WERI-Rb-1 (cell line): ENCODE measurements around the gene YBX3.
"Not testable (repeated sequence)": the region's sequence is repeated elsewhere in the genome, so short reads cannot be mapped to it uniquely, and the experiment has no call there.

Experiments
- DNase-seq: peaks from one replicate; pipeline ENCODE4 v3.0.0-alpha.2; 2020
- H3K27ac ChIP-seq: fragments of 250-450 bp; sonication (Bioruptor Pico); 2 replicates; pipeline ENCODE4 v1.5.1; 2020; ENCODE audit warnings: mild to moderate bottlenecking, moderate library complexity
- H3K27me3 ChIP-seq: fragments of 250-450 bp; sonication (Bioruptor Pico); 2 replicates; pipeline ENCODE4 v1.5.1; 2021; ENCODE audit warnings: mild to moderate bottlenecking, low read depth, moderate library complexity; ENCODE audit not compliant: insufficient read depth, severe bottlenecking
- H3K36me3 ChIP-seq: fragments of 250-450 bp; sonication (Bioruptor Pico); 2 replicates; pipeline ENCODE4 v1.5.1; 2020; ENCODE audit warnings: mild to moderate bottlenecking, moderate library complexity
- H3K4me3 ChIP-seq: 2 replicates; pipeline ENCODE4 v1.5.1; 2011; ENCODE audit warnings: low read depth, mild to moderate bottlenecking, control low read depth, low read length
- H3K9me3 ChIP-seq: fragments of 250-450 bp; sonication (Bioruptor Pico); 2 replicates; pipeline ENCODE4 v1.5.1; 2021; ENCODE audit warnings: mild to moderate bottlenecking, moderate library complexity; ENCODE audit not compliant: severe bottlenecking
- TF ChIP-seq, protein P1 (sequence below): IDR thresholded peaks from 2 replicates; pipeline ENCODE4 v1.5.1; 2011; ENCODE audit warnings: low read depth, mild to moderate bottlenecking, control low read depth, inconsistent platforms, low read length

YBX3 gene

DNA sequence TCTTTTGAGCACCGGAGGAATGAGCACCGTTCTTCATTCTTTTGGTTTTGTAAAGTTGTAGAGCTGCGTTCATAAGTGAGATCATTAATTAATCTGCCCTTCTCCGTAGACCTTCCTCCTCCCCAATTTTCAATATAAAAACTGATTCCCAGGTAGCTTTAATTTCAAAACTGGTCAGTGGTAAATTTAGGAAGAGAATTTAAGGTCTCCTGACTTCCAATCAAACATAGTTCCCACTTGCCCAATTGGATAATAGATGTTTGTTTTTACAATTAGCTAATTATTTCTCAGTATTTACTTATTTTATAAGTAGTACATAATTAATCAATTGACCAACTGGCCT, 27.2 kb upstream of the YBX3 start:
- TF ChIP-seq, protein P1, sequence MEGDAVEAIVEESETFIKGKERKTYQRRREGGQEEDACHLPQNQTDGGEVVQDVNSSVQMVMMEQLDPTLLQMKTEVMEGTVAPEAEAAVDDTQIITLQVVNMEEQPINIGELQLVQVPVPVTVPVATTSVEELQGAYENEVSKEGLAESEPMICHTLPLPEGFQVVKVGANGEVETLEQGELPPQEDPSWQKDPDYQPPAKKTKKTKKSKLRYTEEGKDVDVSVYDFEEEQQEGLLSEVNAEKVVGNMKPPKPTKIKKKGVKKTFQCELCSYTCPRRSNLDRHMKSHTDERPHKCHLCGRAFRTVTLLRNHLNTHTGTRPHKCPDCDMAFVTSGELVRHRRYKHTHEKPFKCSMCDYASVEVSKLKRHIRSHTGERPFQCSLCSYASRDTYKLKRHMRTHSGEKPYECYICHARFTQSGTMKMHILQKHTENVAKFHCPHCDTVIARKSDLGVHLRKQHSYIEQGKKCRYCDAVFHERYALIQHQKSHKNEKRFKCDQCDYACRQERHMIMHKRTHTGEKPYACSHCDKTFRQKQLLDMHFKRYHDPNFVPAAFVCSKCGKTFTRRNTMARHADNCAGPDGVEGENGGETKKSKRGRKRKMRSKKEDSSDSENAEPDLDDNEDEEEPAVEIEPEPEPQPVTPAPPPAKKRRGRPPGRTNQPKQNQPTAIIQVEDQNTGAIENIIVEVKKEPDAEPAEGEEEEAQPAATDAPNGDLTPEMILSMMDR = no peak
- peaks cover under 1% of the 10 kb centered on the region for H3K9me3 ChIP-seq
- DNase-seq = no peak
- no peak overlapping the region for H3K4me3 ChIP-seq
- H3K27ac ChIP-seq = no peak overlapping the region
- no peaks in the 10 kb centered on the region for H3K36me3 ChIP-seq
- H3K27me3 ChIP-seq = no peaks in the 10 kb centered on the region

DNA sequence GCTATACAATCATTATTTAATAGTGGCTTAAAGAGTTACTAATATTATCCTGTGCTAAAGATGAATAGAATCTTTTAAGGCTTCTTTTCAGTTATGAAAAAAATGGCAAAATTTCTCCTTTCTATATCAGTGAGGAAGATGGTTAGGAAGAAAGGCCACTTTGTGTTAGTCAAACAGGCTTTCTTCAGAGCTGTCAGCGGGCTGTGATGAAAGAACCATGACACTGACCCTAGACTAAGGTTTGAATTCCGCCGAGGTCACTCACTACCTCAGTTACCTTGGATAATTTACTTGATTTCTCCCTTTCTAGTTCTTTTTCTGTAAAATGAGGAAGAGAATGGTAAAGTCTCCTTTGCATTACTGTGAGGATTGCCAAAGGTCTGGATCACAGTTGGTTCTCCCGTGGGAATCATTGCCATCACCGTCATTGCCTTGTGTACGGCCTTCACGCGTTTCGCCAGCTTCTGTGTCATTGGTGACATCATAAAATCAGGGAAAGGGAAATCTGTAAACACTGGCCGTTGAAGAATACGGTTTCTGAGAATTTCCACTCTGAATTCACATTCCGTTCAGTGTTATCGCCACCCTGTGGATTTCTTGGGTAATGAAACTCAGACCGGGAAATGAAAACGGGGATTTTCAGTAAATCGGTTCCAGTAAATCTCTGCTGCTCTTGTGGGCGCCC, 26.7 kb upstream of the YBX3 start:
- no peaks in the 10 kb centered on the region for H3K36me3 ChIP-seq
- no peaks in the 10 kb centered on the region for H3K9me3 ChIP-seq
- TF ChIP-seq, protein P1 = peak; percentile 76
- H3K27ac ChIP-seq = no peak overlapping the region
- peak overlapping the region; percentile 28 for H3K4me3 ChIP-seq
- no peaks in the 10 kb centered on the region for H3K27me3 ChIP-seq
- peak; percentile 74 for DNase-seq

DNA sequence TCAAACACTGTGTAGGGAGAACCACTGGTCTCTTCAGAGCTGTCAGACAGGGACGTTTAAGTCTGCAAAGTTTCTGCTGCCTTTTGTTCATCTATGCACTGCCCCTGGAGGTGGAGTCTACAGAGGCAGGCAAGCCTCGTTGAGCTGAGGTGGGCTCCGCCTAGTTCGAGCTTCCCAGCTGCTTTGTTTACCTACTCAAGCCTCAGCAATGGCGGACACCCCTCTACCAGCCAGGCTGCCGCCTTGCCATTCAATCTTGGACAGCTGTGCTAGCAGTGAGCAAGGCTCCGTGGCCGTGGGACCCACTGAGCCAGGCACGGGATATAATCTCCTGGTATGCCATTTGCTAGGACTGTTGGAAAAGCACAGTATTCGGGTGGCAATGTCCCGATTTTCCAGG, 24.6 kb upstream of the YBX3 start:
- no peak overlapping the region for H3K27ac ChIP-seq
- TF ChIP-seq, protein P1 = no peak
- no peak for DNase-seq
- no peak overlapping the region for H3K4me3 ChIP-seq
- H3K27me3 ChIP-seq = no peaks in the 10 kb centered on the region
- H3K9me3 ChIP-seq = no peaks in the 10 kb centered on the region
- H3K36me3 ChIP-seq = no peaks in the 10 kb centered on the region

DNA sequence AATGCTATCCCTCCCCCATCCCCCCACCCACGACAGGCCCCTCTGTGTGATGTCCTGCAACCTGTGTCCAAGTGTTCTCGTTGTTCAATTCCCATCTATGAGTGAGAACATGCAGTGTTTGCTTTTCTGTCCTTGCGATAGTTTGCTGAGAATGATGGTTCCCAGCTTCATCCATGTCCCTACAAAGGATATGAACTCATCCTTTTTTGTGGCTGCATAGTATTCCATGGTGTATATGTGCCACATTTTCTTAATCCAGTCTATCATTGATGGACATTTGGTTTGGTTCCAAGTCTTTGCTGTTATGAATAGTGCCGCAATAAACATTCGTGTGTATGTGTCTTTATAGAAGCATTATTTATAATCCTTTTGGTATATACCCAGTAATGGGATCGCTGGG, 20.3 kb upstream of the YBX3 start:
- not testable (repeated sequence) for H3K9me3 ChIP-seq, H3K27me3 ChIP-seq, H3K27ac ChIP-seq, DNase-seq, H3K4me3 ChIP-seq, H3K36me3 ChIP-seq

DNA sequence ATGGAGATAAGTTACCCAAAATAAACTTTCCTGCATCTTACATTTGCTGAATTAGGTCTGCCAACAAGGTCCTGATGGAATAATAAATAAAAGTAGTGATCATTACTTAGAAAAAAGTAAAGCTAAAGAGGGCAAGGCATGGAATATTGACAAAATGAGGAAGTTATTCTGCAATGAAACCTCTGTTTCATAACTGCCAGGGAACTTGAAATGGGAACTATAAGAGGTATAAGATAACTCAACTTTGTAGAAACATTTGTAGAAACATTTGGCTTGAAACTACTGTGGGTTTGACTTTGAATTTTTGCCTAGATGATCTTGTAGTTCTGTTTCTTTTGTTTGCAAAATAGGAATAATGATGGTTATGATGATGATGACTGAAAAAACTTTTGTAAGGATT, 18.7 kb upstream of the YBX3 start:
- H3K9me3 ChIP-seq = no peaks in the 10 kb centered on the region

DNA sequence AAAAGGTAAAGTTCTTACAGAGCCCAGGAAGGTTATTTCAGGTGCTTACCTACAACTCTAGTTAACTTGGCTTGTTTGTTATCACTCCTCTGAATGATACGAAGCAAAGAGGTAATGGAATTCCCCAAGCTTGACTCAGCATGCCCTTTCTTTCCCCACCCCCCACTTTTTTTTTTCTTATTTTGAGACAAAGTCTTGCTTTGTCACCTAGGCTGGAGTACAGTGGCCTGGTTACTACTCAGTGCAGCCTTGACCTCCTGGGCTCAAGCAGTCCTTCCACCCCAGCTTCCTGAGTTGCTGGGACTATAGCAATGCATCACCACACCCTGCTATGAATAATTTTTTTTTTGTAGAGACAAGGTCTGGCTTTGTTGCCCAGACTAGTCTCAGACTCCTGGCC, 17.1 kb upstream of the YBX3 start:
- no peaks in the 10 kb centered on the region for H3K36me3 ChIP-seq
- TF ChIP-seq, protein P1 = no peak
- no peak overlapping the region for H3K4me3 ChIP-seq
- no peak for DNase-seq
- no peaks in the 10 kb centered on the region for H3K9me3 ChIP-seq
- H3K27ac ChIP-seq = no peak overlapping the region
- H3K27me3 ChIP-seq = no peaks in the 10 kb centered on the region

More for the DNA sequence above, 18.7 kb upstream of the YBX3 start:
- no peak for DNase-seq
- Histone ChIP-seq H3K36me3 (no peaks in the 10 kb centered on the region), H3K4me3 (no peak overlapping the region), H3K27ac (no peak overlapping the region), H3K27me3 (no peaks in the 10 kb centered on the region)
- TF ChIP-seq, protein P1 = no peak
